K562 (cell line): ENCODE results near the gene RNGTT. TPM values are rescaled to one million over a fixed set of nuclear protein-coding genes. Genes with fewer than 3 reads are reported as not detected.
A peak's percentile ranks its signal among the peaks of the same experiment; 100 is the strongest.

Source experiments
- ATF1 ChIP-seq, 2 experiments: fragments of 450-650 bp in 1 of 2; IDR thresholded peaks; 2 replicates each; pipeline ENCODE4 v1.6.1; 2016; ENCODE audit warnings: missing compliant biosample characterization in 1 of 2, missing genetic modification characterization in 1 of 2
- BRF1 ChIP-seq: IDR thresholded peaks from 3 replicates; pipeline ENCODE4 v1.6.1; 2011; ENCODE audit warnings: borderline replicate concordance, mild to moderate bottlenecking; ENCODE audit not compliant: insufficient read length; ENCODE audit errors: extremely low read depth
- C11orf30 ChIP-seq: fragments of 450-650 bp; IDR thresholded peaks from 2 replicates; pipeline ENCODE4 v1.6.1; 2016; ENCODE audit warnings: low read depth, mild to moderate bottlenecking
- CREBBP ChIP-seq: IDR thresholded peaks from one replicate; pipeline ENCODE4 v1.6.1; 2012; ENCODE audit warnings: low read depth, mild to moderate bottlenecking, control low read depth, inconsistent platforms, low read length
- EP300 ChIP-seq: IDR thresholded peaks from 2 replicates; pipeline ENCODE4 v1.6.1; 2012; ENCODE audit warnings: low read length, improper control_type of control experiment
- FOXA3 ChIP-seq, 2 experiments: fragments of 450-650 bp in 1 of 2; sonication (generic) in 1 of 2; formaldehyde crosslinking; IDR thresholded peaks in 1 of 2; conservative IDR thresholded peaks in 1 of 2; 2 replicates each; pipeline versions ENCODE4 v1.4.0 to v1.8.0; 2020 to 2022; ENCODE audit warnings: mild to moderate bottlenecking in 2 of 2, missing genetic modification reagents in 1 of 2
- IFI16 ChIP-seq: fragments of 250-450 bp; sonication (Bioruptor Pico); IDR thresholded peaks from 2 replicates; pipeline ENCODE4 v2.1.2; 2022; ENCODE audit warnings: mild to moderate bottlenecking, inconsistent platforms
- IRF2 ChIP-seq: sonication (generic); formaldehyde crosslinking; IDR thresholded peaks from 2 replicates; pipeline ENCODE4 v1.8.1; 2022; ENCODE audit warnings: mild to moderate bottlenecking, missing genetic modification reagents
- KAT7 ChIP-seq: sonication (generic); formaldehyde crosslinking; IDR thresholded peaks from 2 replicates; pipeline ENCODE4 v1.8.0; 2022; ENCODE audit warnings: missing genetic modification reagents, mild to moderate bottlenecking, borderline replicate concordance
- KHSRP ChIP-seq: fragments of 450-650 bp; IDR thresholded peaks from 2 replicates; pipeline ENCODE4 v1.6.1; 2017
- LCOR ChIP-seq: sonication (generic); formaldehyde crosslinking; IDR thresholded peaks from 2 replicates; pipeline ENCODE4 v1.8.0; 2022; ENCODE audit warnings: mild to moderate bottlenecking, missing genetic modification reagents
- MTA2 ChIP-seq: fragments of 450-650 bp; IDR thresholded peaks from 2 replicates; pipeline ENCODE4 v1.6.1; 2016; ENCODE audit warnings: low read depth
- NFE2 ChIP-seq: IDR thresholded peaks from 2 replicates; pipeline ENCODE4 v1.6.1; 2014; ENCODE audit warnings: antibody characterized with exemption, low read depth
- PHF8 ChIP-seq: fragments of 200-600 bp; sonication (generic); IDR thresholded peaks from 2 replicates; pipeline ENCODE4 v1.6.1; 2012; ENCODE audit warnings: mixed run types, mild to moderate bottlenecking, inconsistent platforms, low read length, moderate library complexity, borderline replicate concordance
- PREB ChIP-seq: sonication (generic); formaldehyde crosslinking; IDR thresholded peaks from 2 replicates; pipeline ENCODE4 v1.8.1; 2023; ENCODE audit warnings: mild to moderate bottlenecking, missing genetic modification reagents
- PTBP1 ChIP-seq: fragments of 200-400 bp; formaldehyde crosslinking; IDR thresholded peaks from 2 replicates; pipeline ENCODE4 v1.6.1; 2017; ENCODE audit warnings: low read depth, low read length
- SAP30 ChIP-seq: fragments of 200-600 bp; sonication (generic); IDR thresholded peaks from 2 replicates; pipeline ENCODE4 v1.6.1; 2012; ENCODE audit warnings: borderline replicate concordance, low read depth, mild to moderate bottlenecking, moderate library complexity, low read length, control low read depth, inconsistent platforms; ENCODE audit not compliant: insufficient read depth, poor library complexity, severe bottlenecking
- SNRNP70 ChIP-seq: fragments of 200-400 bp; formaldehyde crosslinking; optimal IDR thresholded peaks from 2 replicates; pipeline ENCODE3; 2017; ENCODE audit warnings: low read depth, low read length
- SRSF1 ChIP-seq: fragments of 200-400 bp; formaldehyde crosslinking; IDR thresholded peaks from 2 replicates; pipeline ENCODE4 v1.6.1; 2017; ENCODE audit warnings: mild to moderate bottlenecking, low read depth, low read length, moderate library complexity
- TBP ChIP-seq: optimal IDR thresholded peaks from 2 replicates; pipeline ENCODE3; 2011; ENCODE audit warnings: low read depth, low read length, improper control_type of control experiment
- THRAP3 ChIP-seq: fragments of 450-650 bp; IDR thresholded peaks from 2 replicates; pipeline ENCODE4 v1.6.1; 2016; ENCODE audit warnings: mild to moderate bottlenecking, inconsistent platforms, borderline replicate concordance
- ZNF253 ChIP-seq: fragments of 250-450 bp; sonication (Bioruptor Pico); conservative IDR thresholded peaks from 2 replicates; pipeline ENCODE4 v1.6.1; 2021; ENCODE audit warnings: mild to moderate bottlenecking
- ZNF316 ChIP-seq: fragments of 450-650 bp; IDR thresholded peaks from 2 replicates; pipeline ENCODE4 v1.6.1; 2016
- ZNF561 ChIP-seq: fragments of 450-650 bp; formaldehyde crosslinking; conservative IDR thresholded peaks from 2 replicates; pipeline ENCODE4 v1.4.0; 2020; ENCODE audit warnings: mild to moderate bottlenecking, moderate library complexity
- polyA plus RNA-seq, 8 experiments: library from polyadenylated mRNA; depleted of rRNA in 4 of 8; stranded (reverse) in 5 of 8; unstranded in 3 of 8; fragments of >200 nt; fragmentation: Nextera tagmentation in 2 of 8; fragmentation: Illumina TruSeq in 1 of 8; extraction: Ambion mirVana in 2 of 8; extraction: Trizol in 1 of 8; gene quantifications; 2 replicates each; pipeline versions ENCODE4 v1.2.1 to v1.2.3, GENCODE V29; 2011 to 2014; ENCODE audit warnings: inconsistent platforms in 1 of 8, missing spikeins in 1 of 8
- total RNA-seq, 7 experiments: library from RNA; depleted of rRNA in 6 of 7; stranded (reverse); fragments of >200 nt in 6 of 7; fragmentation: Illumina TruSeq in 2 of 7; extraction: Trizol in 2 of 7; gene quantifications; 2 replicates each; pipeline versions ENCODE4 v1.2.1 to v1.2.3, GENCODE V29; 2011 to 2021; ENCODE audit warnings: low replicate concordance in 1 of 7

Gene RNGTT
- total and polyA plus RNA-seq, 9 of the 15 experiments (the other 6 are each of a cell fraction or from before 2014, with no cell fraction given), result 6.1 to 31.7 (median 19.5) TPM

GRCh38 chr6:88963139-88964090 is at the start of gene RNGTT (continued):
- peak; percentile 75; the same call in 1 of the 2 replicates for TF ChIP-seq PREB (CRISPR knock-in tag)
- TF ChIP-seq CREBBP, result no peak
- TF ChIP-seq SRSF1, result no peak
- TF ChIP-seq PHF8, result peak; percentile 94
- TF ChIP-seq MTA2, result no peak
- TF ChIP-seq SAP30, result peak; percentile 83
- TF ChIP-seq ATF1 (CRISPR knock-in tag; IDR thresholded peaks at IDR 0.05), result no peak
- TF ChIP-seq ATF1 (tag; IDR thresholded peaks at IDR 0.05), result peak; percentile 76
- TF ChIP-seq THRAP3, result no peak
- TF ChIP-seq EP300, result no peak
- TF ChIP-seq ZNF253 (CRISPR knock-in tag), result no peak
- TF ChIP-seq FOXA3 (CRISPR knock-in tag; conservative IDR thresholded peaks at IDR 0.05 in 1 of 2, IDR thresholded peaks at IDR 0.05 in 1 of 2), result no peak
- TF ChIP-seq KAT7 (CRISPR knock-in tag), result 0 out of 2 replicates have a peak, but pooled peaks have one; percentile 53
- 0 out of 2 replicates have a peak, but pooled peaks have one; percentile 23 for TF ChIP-seq IRF2 (CRISPR knock-in tag)
- no peak for TF ChIP-seq PTBP1
- TF ChIP-seq TBP, result peak; percentile 3
- no peak for TF ChIP-seq SNRNP70
- peak; percentile 20; the same call in 1 of the 2 replicates for TF ChIP-seq LCOR (CRISPR knock-in tag)
- no peak for TF ChIP-seq ZNF561 (CRISPR knock-in tag)
- no peak for TF ChIP-seq BRF1
- no peak for TF ChIP-seq IFI16 (CRISPR knock-in tag)
- TF ChIP-seq C11orf30, result peak; percentile 67
- TF ChIP-seq ZNF316, result no peak
- no peak for TF ChIP-seq KHSRP
- TF ChIP-seq NFE2, result no peak
